GM12801 (cell line): ENCODE data around the gene VASN.

Experiments
- TF ChIP-seq, protein P1 (sequence below): IDR thresholded peaks from one replicate; pipeline ENCODE4 v1.5.1; 2011; ENCODE audit warnings: control low read depth; ENCODE audit not compliant: insufficient read length; ENCODE audit errors: extremely low read depth

VASN gene

GRCh38 chr16:4371357-4372000, at the start of gene VASN:
Gene VASN (plus strand): TSS chr16:4371848. CDS start chr16:4380878, 9,030 bp downstream.
- TF ChIP-seq, protein P1, sequence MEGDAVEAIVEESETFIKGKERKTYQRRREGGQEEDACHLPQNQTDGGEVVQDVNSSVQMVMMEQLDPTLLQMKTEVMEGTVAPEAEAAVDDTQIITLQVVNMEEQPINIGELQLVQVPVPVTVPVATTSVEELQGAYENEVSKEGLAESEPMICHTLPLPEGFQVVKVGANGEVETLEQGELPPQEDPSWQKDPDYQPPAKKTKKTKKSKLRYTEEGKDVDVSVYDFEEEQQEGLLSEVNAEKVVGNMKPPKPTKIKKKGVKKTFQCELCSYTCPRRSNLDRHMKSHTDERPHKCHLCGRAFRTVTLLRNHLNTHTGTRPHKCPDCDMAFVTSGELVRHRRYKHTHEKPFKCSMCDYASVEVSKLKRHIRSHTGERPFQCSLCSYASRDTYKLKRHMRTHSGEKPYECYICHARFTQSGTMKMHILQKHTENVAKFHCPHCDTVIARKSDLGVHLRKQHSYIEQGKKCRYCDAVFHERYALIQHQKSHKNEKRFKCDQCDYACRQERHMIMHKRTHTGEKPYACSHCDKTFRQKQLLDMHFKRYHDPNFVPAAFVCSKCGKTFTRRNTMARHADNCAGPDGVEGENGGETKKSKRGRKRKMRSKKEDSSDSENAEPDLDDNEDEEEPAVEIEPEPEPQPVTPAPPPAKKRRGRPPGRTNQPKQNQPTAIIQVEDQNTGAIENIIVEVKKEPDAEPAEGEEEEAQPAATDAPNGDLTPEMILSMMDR, result no peak

- TF ChIP-seq, protein P1, result no peak
Measured at GRCh38 chr16:4322121-4323052, 49.3 kb upstream of the VASN start.

- TF ChIP-seq, protein P1, result no peak
Measured at GRCh38 chr16:4323071-4323844, 48.4 kb upstream of the VASN start.

DNA sequence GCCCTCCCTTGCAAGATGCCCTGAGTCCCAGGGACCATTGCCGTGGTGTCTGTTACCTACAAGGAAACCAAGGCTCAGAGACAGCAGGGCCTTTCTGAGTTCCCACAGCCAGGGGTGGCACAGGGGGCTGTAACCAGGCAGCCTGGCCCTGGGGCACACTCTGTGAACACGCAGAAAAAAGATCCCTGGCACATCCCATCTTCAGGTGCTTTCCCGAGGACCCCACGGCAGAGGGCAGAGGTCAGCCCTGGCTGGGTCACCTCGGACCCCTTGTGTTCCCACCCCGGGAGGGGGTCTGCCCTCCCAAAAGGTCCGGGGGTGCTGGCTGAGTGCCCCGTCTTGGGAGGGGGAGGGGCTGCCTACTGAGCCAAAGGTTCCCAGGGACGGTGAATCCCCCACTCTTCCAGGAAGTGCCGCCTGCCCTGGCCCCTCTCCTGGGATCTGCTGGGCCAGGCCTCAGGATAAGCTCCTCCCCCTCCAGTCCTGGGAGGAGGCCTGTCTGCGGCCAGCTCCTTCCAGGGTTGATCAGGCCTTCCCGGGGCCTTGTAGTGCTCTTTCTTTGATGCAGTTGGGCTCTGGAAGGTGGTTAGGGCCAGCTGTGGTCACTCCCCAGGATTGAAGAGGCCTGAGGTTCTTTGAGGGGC, 47.7 kb upstream of the VASN start:
- TF ChIP-seq, protein P1, result no peak

DNA sequence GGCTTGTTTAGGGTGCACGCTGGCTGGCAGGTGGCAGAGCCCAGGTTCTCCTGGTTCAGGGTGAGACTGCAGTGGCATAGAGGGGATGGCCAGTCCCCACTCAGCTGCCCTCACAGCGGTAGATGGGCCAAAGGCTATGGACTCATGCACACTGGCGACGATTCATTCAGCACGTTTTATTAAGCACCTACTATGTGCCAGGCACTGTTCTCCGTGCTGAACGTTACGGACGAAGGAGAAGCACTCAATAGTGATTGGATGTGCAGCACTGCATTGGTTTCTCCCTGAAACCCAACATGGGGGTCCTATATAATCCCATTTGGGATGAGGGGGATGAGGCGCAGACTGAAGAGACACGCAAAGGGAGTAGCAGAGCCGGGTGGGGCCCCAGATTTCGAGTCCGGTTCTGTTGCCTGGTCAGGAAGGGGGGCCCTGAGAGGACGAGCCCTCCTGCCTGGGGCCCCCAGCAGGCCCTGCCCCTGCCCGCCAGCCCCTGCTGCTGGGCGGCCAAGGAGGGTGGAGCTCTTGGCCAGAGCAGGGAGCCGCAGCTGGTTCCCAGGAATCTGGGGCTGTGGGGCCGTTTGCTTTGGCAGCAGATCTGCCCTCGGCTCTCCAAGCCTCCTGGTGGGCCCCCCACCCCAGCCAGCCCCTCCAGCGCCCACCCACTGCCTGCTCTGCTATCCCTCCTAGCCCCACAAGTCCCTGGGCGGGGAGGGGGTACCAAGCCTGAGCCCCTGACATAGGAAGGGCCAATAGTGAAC, 47.0 kb upstream of the VASN start:
- TF ChIP-seq, protein P1, result no peak

DNA sequence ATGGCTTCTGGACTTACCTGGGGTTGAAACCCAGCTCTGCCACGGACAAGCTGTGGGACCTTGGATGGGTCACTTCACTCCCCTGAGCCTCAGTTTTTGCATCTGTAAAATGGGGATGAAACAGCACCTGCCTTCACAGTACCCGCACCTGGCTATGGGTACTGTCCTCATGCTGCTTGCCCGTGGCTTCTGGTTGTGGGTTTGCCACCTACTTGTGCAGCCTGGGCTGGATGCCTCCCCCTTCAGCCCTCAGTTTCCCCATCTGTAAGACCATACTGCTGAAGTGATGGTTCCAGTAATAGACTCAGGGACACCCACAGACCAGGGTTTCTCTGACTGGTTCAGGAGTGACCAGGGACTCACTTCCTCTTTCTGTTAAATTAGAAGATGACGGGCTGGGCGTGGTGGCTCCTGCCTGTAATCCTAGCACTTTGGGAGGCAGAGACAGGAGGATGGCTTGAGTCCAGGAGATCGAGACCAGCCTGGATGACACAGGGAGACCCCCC, 46.3 kb upstream of the VASN start:
- TF ChIP-seq, protein P1, result no peak
